ENCODE measurements around the gene EYS. TPM values are rescaled to one million over a fixed set of nuclear protein-coding genes. Genes with fewer than 3 reads are reported as not detected.

The EYS gene
- total RNA-seq, 1 donor from 2014 or later = not detected

GRCh38 chr6:64985726-64986125 lies 721.3 kb downstream of the EYS start:
- DNase-seq (ENCODE audit: low read depth) = no peak

DNA sequence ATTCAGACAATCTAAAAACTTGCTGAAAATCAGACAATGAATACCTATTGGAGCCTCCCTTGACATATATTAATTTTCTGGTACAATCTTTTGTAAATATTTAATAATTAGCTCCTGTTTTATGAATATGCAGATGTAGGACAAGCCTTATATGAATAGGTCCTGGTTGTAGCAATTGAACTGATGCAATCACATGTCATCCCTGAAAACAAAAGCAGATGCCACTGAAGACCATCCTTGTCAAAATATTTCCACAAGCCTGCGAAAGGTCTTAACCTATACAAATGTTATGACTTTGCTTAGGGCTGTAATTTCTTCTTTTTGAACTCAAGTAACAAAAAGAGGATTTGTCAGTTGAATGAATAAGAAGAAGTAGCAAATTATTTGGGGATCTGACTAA lies 722.1 kb downstream of the EYS start:
- no peak for DNase-seq (ENCODE audit: low read depth)

GRCh38 chr6:64983089-64983488 lies 723.9 kb downstream of the EYS start:
- no peak for DNase-seq (ENCODE audit: low read depth)

DNA sequence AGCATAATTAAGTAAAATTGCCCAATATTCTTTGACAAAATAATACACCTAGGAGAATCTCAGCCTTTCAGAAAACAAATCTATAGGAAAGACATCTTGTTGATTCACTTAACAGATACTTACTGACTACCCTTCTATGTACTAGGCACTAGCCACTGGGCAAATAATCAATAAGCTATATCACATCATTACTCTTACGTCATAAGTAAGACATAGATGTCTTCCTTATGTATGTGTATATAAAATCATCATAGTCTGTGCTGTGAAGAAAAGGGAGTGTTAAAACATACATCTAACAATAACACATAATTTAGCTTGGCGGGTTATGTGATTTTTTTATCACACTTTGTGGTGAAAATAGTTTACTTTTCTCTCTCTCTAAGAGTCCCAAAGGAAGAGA lies 733.9 kb downstream of the EYS start:
- no peak for DNase-seq (ENCODE audit: low read depth)

GRCh38 chr6:64969139-64969538 lies 737.9 kb downstream of the EYS start:
- DNase-seq (ENCODE audit: low read depth) = no peak

DNA sequence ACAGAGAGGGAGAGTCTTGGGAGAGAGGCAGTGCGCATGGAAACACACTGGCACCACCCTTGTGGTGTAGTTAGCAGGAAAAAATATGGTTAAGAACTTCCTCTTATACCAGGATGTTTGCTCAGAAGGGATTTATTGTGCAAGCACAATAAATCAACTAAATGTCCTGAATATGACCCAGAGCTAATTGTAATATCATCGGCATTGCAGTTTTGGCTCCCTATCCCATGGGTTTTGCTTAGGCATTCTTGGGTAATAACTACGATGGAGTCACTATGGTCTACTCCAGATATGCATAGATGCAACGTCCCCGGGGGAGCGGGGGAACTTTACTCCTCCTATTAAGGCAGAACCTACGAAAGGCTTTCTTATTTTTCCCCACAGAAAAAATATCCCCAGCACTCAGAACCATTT lies 751.6 kb downstream of the EYS start:
- DNase-seq (ENCODE audit: low read depth) = no peak

GRCh38 chr6:64949257-64949656 lies 757.8 kb downstream of the EYS start:
- no peak for DNase-seq (ENCODE audit: low read depth)

GRCh38 chr6:64948261-64948660 lies 758.8 kb downstream of the EYS start:
- no peak for DNase-seq (ENCODE audit: low read depth)

DNA sequence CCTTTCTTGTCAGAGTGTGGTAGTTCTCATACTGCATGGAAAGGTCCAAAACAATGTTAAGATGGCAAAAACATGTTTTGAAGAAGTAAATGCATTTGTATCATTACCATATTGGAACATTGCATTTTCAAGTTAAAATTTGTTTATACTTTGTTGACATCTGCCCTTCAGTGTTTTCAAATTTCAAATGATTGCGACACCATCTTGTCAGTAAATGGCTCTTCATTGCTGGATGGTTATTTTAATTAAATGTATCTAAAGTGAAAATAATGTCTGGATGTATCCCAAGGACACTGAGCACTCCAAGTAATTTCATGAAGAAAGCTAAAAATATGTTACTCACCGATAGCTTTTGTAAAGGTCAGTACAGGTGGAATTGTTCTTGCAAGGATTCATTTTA lies 761.6 kb downstream of the EYS start:
- no peak for DNase-seq (ENCODE audit: low read depth)

DNA sequence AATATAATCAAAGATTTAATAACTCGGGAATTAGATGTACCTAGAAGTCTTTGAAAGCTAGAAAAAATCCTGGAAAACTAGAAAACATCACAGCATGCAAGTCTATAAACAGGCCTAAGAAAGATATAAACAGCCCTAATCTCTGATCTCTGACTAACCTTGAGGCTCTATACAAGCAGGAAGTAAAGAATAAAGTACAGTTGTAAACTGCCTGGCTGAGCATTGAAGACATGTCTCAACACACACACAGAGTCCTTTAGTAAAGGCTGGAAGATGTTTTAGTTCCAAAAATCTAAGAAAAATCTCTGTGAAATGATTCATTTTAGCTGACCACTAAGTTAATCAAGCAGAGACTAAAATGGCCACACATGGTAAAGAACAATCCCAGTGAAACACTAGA lies 774.5 kb downstream of the EYS start:
- DNase-seq (ENCODE audit: low read depth) = no peak

GRCh38 chr6:64930681-64931080 lies 776.3 kb downstream of the EYS start:
- no peak for DNase-seq (ENCODE audit: low read depth)

DNA sequence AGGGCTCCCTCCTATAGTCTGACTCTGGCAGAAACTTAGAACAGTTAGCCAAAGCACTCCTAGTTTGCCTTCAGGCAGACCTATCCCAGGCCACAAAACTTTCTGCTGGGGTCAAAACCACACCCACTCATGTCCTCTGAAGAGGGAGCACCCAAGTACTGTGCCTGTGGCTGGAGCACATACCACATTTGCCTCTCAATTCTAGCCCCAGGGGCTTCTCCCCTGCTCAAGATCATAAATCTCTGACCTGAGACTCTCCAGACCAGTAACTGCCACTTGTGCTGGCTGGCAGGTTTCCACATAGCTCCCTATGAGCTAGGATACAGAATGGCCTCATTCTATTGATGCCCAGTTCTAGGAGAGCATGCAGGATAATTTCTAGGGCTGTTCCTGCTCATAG lies 781.0 kb downstream of the EYS start:
- DNase-seq (ENCODE audit: low read depth) = no peak

DNA sequence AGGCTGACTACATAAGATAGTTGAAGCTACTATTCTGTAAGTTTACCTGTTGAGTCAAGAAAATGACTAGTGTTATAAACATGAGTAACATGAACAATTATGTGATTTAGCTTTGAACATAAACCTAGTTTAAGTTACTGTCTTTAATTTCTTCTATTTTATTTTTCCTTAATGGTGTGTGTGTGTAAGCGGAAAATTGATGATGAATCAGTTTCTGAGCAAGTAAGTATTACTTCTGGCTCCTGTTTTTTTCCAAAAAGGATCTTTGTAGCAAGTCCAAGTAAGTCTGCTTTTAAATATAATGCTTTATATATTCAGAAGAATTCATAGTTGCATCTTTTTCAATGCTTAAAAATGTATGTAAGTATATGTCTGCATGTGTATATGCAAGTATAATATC lies 786.8 kb downstream of the EYS start:
- DNase-seq (ENCODE audit: low read depth) = no peak

DNA sequence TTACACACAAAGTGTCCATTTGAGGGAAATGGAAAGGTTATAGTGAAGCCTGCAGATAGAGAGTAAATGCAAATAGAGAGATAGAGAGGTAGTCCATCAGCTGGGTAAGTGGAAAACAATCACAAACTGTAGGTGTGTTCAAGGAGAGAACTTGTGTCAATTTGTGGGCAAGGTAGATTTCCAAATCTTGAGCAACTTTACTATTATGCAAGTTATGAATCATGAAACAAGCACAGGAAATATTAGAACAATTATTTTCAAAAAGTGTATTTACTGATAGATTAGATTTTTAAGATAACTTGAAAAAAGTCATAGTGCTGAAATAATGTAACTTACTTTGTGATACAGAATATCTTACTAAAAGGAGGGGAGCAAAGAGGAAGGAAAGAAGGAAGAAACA lies 792.9 kb downstream of the EYS start:
- no peak for DNase-seq (ENCODE audit: low read depth)

DNA sequence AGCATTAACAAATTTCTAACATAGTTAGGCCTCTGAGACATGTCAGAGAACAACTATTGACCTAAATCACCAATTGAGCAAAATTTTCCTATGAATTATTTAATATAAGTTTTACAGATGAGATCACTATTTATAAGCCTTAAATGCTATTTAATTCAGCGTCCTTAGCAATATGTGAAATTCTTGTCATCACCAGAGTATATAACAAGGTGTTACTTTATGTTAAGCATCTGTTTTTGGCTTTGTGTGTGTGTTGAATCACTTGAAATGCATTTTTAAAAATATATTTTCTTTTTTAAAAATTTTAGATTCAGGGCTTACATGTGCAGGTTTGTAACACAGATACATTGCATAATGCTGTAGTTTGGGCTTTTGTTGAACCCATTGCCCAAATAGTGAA lies 794.1 kb downstream of the EYS start:
- DNase-seq (ENCODE audit: low read depth) = no peak

GRCh38 chr6:64908104-64908503 lies 798.9 kb downstream of the EYS start:
- no peak for DNase-seq (ENCODE audit: low read depth)

GRCh38 chr6:64904616-64905015 lies 802.4 kb downstream of the EYS start:
- DNase-seq (ENCODE audit: low read depth) = no peak

GRCh38 chr6:64902596-64902995 lies 804.4 kb downstream of the EYS start:
- DNase-seq (ENCODE audit: low read depth) = no peak

- DNase-seq (ENCODE audit: low read depth) = no peak
Observed at GRCh38 chr6:64896939-64897338, 810.1 kb downstream of the EYS start.

DNA sequence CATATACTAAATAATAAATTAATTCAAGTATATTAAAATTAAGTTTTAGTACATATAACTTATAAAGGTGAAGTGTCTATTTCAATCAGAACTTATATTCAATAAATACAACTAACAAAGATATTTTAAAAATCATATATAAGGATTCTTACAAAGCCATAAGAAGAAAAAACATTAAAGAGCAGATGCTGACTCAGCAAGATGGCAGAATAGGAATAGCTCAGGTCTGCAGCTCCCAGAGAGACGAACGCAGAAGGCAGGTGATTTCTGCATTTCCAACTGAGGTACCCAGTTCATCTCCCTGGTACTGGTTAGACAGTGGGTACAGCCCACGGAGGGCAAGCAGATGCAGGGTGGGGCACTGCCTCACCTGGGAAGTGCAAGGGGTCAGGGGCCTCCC lies 811.1 kb downstream of the EYS start:
- no peak for DNase-seq (ENCODE audit: low read depth)

GRCh38 chr6:64890609-64891008 lies 816.4 kb downstream of the EYS start:
- no peak for DNase-seq (ENCODE audit: low read depth)

DNA sequence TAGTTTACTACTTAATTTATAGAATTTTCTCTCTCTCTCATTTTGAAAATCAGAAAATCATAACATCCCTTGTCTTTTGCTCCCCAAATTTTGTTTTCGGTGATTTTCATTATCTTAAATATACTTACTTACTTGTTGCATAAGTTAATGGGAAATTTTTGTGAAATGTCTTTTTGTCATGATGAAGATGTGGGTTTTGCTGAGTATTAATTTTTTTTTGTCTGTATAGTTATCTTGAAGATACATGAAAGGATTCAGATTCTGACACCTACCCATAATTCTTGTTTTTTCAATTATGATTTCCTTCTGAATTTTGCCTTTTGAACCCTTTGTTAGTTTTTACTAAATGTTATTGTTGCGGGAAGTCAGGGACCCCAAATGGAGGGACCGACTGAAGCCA lies 817.9 kb downstream of the EYS start:
- DNase-seq (ENCODE audit: low read depth) = no peak

DNA sequence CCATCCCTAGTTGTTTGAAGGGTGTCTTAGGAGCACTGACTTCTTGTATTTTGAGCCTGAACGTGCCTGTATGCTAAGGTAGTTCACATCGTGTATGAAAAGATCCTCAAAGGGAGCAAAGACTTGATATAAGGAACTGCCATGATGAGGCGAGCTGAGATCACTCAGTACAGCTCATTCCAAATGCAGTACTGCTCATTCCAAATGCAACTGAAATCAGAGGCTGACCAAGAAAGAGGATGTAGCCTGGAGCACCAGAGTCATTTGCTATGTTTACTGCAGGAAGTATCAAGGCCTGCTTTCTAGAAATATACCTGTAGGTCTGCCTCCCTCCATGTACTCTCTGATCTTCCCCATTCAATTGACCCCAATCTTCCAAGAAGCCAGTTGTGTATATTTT lies 832.2 kb downstream of the EYS start:
- no peak for DNase-seq (ENCODE audit: low read depth)

DNA sequence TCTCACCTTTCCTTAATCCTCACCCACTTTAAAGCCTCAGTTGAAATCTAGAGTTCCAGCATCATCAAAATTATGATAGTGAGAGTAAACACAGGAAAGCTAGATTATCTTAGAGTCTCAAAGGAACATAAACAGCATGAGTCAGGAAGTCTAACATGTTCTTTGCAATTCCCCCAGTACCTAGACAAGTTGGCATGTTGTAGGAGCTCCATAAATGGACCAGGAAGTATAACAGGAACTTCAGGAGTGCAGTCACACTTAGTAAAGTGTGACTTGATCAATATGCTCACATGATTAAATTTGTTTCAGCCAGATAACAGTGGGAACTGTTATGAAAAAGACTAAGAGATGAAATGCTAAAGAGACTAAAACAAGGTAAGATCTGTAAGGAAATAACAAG lies 834.4 kb downstream of the EYS start:
- no peak for DNase-seq (ENCODE audit: low read depth)

Data from myocyte (in vitro differentiated cells).